Activated naive CD4-positive, alpha-beta T cell treated with anti-CD3 and anti-CD28 coated beads, Interleukin-2, amount 10 ng/mL, durations not matched to agents 7 days and 5 days (primary cell): ENCODE data around the gene TMEM50A.
"Not testable (repeated sequence)": the region's sequence is repeated elsewhere in the genome, so short reads cannot be mapped to it uniquely, and the experiment has no call there.

ENCODE experiments used
- CTCF ChIA-PET: fragments of 350-600 bp; sonication (Branson Sonifier 250); formaldehyde crosslinking; loops from one replicate; lab custom pipeline; 2021; ENCODE audit warnings: antibody characterized with exemption; lab: Charles Lee
- DNase-seq: peaks from one replicate; pipeline ENCODE4 v3.0.0-alpha.2; 2020
- H3K27ac Mint-ChIP-seq: one replicate; pipeline ENCODE4 v1.8.0; 2021; ENCODE audit warnings: mild to moderate bottlenecking, moderate library complexity, mixed read lengths
- H3K27me3 Mint-ChIP-seq: one replicate; pipeline ENCODE4 v1.8.0; 2021; ENCODE audit warnings: mild to moderate bottlenecking, mixed read lengths
- H3K36me3 Mint-ChIP-seq: one replicate; pipeline ENCODE4 v1.8.0; 2021; ENCODE audit warnings: mixed read lengths
- H3K4me1 Mint-ChIP-seq: one replicate; pipeline ENCODE4 v1.8.0; 2021; ENCODE audit warnings: mixed read lengths
- H3K4me3 Mint-ChIP-seq: one replicate; pipeline ENCODE4 v1.8.0; 2021; ENCODE audit warnings: mild to moderate bottlenecking, moderate library complexity, mixed read lengths
- H3K9me3 Mint-ChIP-seq: one replicate; pipeline ENCODE4 v1.8.0; 2021; ENCODE audit warnings: mixed read lengths

Gene TMEM50A

GRCh38 chr1:25322127-25322526, 16.0 kb upstream of the TMEM50A start:
- DNase-seq, H3K36me3 Mint-ChIP-seq, H3K9me3 Mint-ChIP-seq, H3K27ac Mint-ChIP-seq, H3K4me3 Mint-ChIP-seq, H3K27me3 Mint-ChIP-seq, CTCF ChIA-PET, H3K4me1 Mint-ChIP-seq: not testable (repeated sequence)

DNA sequence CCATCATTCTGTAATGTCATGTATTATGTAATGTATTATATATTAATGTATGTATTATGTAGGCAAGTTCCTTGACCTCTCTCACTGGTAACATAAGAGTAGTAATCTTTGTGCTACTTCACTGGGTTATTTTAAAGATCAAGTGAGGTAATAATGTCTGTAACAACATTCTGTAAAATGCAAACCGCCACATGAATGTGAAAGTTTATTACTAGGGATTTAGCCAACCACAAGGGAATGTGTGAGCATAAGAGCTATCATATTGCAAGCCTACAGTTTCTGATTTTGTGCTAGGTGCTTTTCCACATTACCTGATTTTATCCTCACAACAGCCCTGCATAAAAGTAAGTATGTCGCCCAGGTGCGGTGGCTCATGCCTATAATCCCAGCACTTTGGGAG, 13.7 kb upstream of the TMEM50A start:
- H3K4me3 Mint-ChIP-seq, H3K9me3 Mint-ChIP-seq, DNase-seq, H3K4me1 Mint-ChIP-seq, CTCF ChIA-PET, H3K27ac Mint-ChIP-seq, H3K36me3 Mint-ChIP-seq, H3K27me3 Mint-ChIP-seq: not testable (repeated sequence)

DNA sequence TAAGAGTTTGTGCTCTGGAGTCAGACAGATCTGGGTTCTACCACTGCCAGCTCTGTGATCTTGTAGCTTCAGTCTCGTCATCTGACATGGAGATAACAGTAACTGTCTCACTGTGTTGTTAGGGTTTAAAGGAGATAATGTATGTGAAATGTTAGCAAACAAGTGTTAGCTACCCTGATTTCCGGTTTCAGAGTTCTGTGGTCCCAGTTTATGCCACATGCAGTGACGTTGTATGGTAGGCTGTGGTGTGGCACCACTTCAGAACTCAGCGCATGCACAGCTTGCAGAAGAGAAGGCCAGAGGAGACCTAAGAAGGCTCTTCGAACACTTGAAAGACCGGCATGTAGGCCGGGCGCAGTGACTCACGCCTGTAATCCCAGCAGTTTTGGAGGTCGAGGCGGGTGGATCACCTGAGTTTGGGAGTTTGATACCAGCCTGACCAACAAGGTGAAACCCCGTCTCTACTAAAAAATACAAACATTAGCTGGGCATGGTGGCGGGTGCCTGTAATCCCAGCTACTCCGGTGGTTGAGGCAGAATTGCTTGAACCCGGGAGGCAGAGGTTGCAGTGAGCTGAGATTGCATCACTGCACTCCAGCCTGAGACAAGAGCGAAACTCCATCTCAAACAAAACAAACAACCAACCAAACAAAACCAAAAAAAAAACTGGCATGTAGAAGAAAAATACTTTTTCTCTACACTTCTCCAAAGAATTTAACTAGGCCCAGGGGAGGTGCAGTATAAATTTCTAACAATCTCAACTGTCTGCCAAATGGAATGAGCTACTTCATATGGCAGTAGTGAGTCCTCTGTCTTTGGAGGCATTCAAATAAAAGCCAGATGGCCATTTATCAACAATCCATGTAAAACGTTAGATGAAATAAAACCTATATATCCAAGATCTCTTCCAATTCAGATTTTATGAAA, 10.0 kb upstream of the TMEM50A start:
- H3K4me3 Mint-ChIP-seq, H3K36me3 Mint-ChIP-seq, H3K27ac Mint-ChIP-seq, H3K9me3 Mint-ChIP-seq, DNase-seq, CTCF ChIA-PET, H3K27me3 Mint-ChIP-seq: not testable (repeated sequence)
- peaks cover 12% of the 10 kb centered on the region for H3K4me1 Mint-ChIP-seq

- H3K27ac Mint-ChIP-seq, DNase-seq, H3K27me3 Mint-ChIP-seq: not testable (repeated sequence)
Observed at GRCh38 chr1:25328791-25329185, 9.3 kb upstream of the TMEM50A start.

GRCh38 chr1:25329336-25329735, 8.8 kb upstream of the TMEM50A start:
- H3K27me3 Mint-ChIP-seq, H3K4me3 Mint-ChIP-seq, CTCF ChIA-PET, H3K9me3 Mint-ChIP-seq, H3K36me3 Mint-ChIP-seq, DNase-seq: not testable (repeated sequence)
- peak overlapping the region; percentile 78 for H3K27ac Mint-ChIP-seq
- peaks cover 12% of the 10 kb centered on the region for H3K4me1 Mint-ChIP-seq

More at GRCh38 chr1:25328791-25329185, 9.3 kb upstream of the TMEM50A start:
- H3K4me1 Mint-ChIP-seq: peaks cover 12% of the 10 kb centered on the region
- H3K36me3 Mint-ChIP-seq, CTCF ChIA-PET, H3K4me3 Mint-ChIP-seq, H3K9me3 Mint-ChIP-seq: not testable (repeated sequence)

- peaks cover 11% of the 10 kb centered on the region for H3K36me3 Mint-ChIP-seq
- peak overlapping the region; percentile 78 for H3K27ac Mint-ChIP-seq
- H3K27me3 Mint-ChIP-seq, H3K4me3 Mint-ChIP-seq, CTCF ChIA-PET, H3K9me3 Mint-ChIP-seq: not testable (repeated sequence)
- peak; percentile 22 for DNase-seq
- peaks cover 12% of the 10 kb centered on the region for H3K4me1 Mint-ChIP-seq
Observed at GRCh38 chr1:25329950-25330349, 8.2 kb upstream of the TMEM50A start.

- peak; percentile 47 for DNase-seq
- not testable (repeated sequence) for H3K27me3 Mint-ChIP-seq
Observed at GRCh38 chr1:25336922-25337354, 1.2 kb upstream of the TMEM50A start.

GRCh38 chr1:25337483-25338187, 499 bp upstream of the TMEM50A start:
- Mint-ChIP-seq H3K4me1 (peaks cover 31% of the 10 kb centered on the region), H3K27ac (peak overlapping the region; percentile 92), H3K36me3 (peaks cover 16% of the 10 kb centered on the region), H3K4me3 (peak overlapping the region; percentile 89)
- CTCF ChIA-PET, H3K27me3 Mint-ChIP-seq, H3K9me3 Mint-ChIP-seq: not testable (repeated sequence)
- DNase-seq: peak; percentile 39

More at GRCh38 chr1:25336922-25337354, 1.2 kb upstream of the TMEM50A start:
- CTCF ChIA-PET, H3K9me3 Mint-ChIP-seq: not testable (repeated sequence)
- Mint-ChIP-seq H3K36me3 (peaks cover 17% of the 10 kb centered on the region), H3K4me1 (peaks cover 29% of the 10 kb centered on the region), H3K27ac (peak overlapping the region; percentile 86), H3K4me3 (peak overlapping the region; percentile 89)

- H3K27ac Mint-ChIP-seq: peak overlapping the region; percentile 92
- H3K9me3 Mint-ChIP-seq: no peaks in the 10 kb centered on the region
- H3K4me3 Mint-ChIP-seq: peak overlapping the region; percentile 83
- CTCF ChIA-PET: no interaction called here
- no peak for DNase-seq
- peaks cover 21% of the 10 kb centered on the region for H3K36me3 Mint-ChIP-seq
- peaks cover 3% of the 10 kb centered on the region for H3K27me3 Mint-ChIP-seq
- H3K4me1 Mint-ChIP-seq: peaks cover 38% of the 10 kb centered on the region
Observed at GRCh38 chr1:25338986-25339385, 852 bp downstream of the TMEM50A start.

GRCh38 chr1:25341746-25342145, 3.6 kb downstream of the TMEM50A start:
- no peak for DNase-seq
- Mint-ChIP-seq H3K36me3 (peaks cover 24% of the 10 kb centered on the region), H3K27me3 (peaks cover 3% of the 10 kb centered on the region), H3K9me3 (no peaks in the 10 kb centered on the region), H3K4me3 (no peak overlapping the region), H3K4me1 (peaks cover 33% of the 10 kb centered on the region), H3K27ac (no peak overlapping the region)
- CTCF ChIA-PET: no interaction called here

DNA sequence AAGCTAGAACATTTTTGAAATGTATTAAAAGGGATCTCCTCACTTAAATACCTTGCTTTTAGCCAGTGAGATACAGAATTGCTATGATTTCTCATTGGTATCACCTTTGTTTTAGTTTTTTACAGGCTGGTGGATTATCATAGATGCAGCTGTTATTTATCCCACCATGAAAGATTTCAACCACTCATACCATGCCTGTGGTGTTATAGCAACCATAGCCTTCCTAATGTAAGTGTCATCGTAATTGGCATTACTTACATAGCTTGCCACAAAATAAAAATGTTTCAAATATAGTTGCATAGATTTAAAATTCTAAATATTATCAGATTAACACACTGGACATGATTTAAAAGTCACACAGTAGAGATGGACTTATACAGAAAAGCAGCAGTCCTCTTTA, 4.7 kb downstream of the TMEM50A start:
- H3K4me3 Mint-ChIP-seq: no peak overlapping the region
- H3K4me1 Mint-ChIP-seq: peaks cover 31% of the 10 kb centered on the region
- peaks cover 3% of the 10 kb centered on the region for H3K27me3 Mint-ChIP-seq
- peaks cover 31% of the 10 kb centered on the region for H3K36me3 Mint-ChIP-seq
- no peaks in the 10 kb centered on the region for H3K9me3 Mint-ChIP-seq
- DNase-seq: no peak
- no peak overlapping the region for H3K27ac Mint-ChIP-seq
- CTCF ChIA-PET: no interaction called here

DNA sequence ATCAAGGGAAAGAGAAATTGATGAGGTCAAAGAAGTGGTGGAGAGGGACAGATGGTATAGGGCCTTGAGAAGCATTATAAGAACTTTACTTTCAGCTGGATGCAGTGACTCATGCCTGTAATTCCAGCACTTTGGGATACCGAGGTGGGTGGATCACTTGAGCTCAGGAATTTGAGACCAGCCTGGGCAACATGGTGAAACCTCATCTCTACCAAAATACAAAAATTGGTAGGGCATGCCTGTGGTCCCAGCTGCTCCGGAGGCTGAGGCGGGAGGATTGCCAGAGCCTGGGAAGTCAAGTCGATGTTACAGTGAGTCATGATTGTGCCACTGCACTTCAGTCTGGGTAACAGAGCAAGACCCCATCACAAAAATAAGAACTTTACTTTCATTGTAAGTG, 5.7 kb downstream of the TMEM50A start:
- CTCF ChIA-PET: no interaction called here
- H3K36me3 Mint-ChIP-seq: peaks cover 38% of the 10 kb centered on the region

GRCh38 chr1:25347556-25347955, 9.4 kb downstream of the TMEM50A start:
- CTCF ChIA-PET: no interaction called here
- H3K4me1 Mint-ChIP-seq: peaks cover 10% of the 10 kb centered on the region
- no peak overlapping the region for H3K4me3 Mint-ChIP-seq
- H3K9me3 Mint-ChIP-seq: no peaks in the 10 kb centered on the region
- peaks cover 48% of the 10 kb centered on the region for H3K36me3 Mint-ChIP-seq
- DNase-seq: no peak
- H3K27ac Mint-ChIP-seq: no peak overlapping the region
- no peaks in the 10 kb centered on the region for H3K27me3 Mint-ChIP-seq

More for the DNA sequence above, 5.7 kb downstream of the TMEM50A start:
- H3K27me3 Mint-ChIP-seq: no peaks in the 10 kb centered on the region
- DNase-seq: no peak
- no peak overlapping the region for H3K27ac Mint-ChIP-seq
- H3K4me3 Mint-ChIP-seq: no peak overlapping the region
- no peaks in the 10 kb centered on the region for H3K9me3 Mint-ChIP-seq
- peaks cover 31% of the 10 kb centered on the region for H3K4me1 Mint-ChIP-seq

DNA sequence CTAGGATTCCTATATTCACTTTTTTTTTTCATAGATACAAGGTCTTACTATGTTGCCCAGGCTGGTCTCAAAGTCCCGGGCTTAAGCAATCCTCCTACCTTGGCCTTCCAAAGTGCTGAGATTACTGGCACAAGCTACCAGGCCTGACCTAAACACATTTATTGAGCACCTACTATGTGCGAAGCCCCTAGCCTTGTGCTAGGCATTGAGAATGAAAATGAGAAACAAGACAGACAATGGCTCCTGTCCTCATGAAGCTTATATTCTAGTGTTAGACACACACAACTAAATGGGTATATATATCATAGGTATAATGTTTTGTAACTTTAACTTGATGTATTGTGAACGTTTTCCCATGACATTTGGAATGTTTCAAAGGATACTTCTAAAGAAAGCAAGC, 11.5 kb downstream of the TMEM50A start:
- Mint-ChIP-seq H3K4me3 (no peak overlapping the region), H3K36me3 (peaks cover 50% of the 10 kb centered on the region), H3K27ac (no peak overlapping the region), H3K9me3 (no peaks in the 10 kb centered on the region), H3K4me1 (peaks cover 10% of the 10 kb centered on the region), H3K27me3 (no peaks in the 10 kb centered on the region)
- CTCF ChIA-PET: no interaction called here
- no peak for DNase-seq
